MV-4-11 (cell line): ENCODE data around the gene IFI27L2.

Source experiments
- DNase-seq: peaks from one replicate; lab custom pipeline; 2025; lab: John Stamatoyannopoulos, UW

IFI27L2 gene

DNA sequence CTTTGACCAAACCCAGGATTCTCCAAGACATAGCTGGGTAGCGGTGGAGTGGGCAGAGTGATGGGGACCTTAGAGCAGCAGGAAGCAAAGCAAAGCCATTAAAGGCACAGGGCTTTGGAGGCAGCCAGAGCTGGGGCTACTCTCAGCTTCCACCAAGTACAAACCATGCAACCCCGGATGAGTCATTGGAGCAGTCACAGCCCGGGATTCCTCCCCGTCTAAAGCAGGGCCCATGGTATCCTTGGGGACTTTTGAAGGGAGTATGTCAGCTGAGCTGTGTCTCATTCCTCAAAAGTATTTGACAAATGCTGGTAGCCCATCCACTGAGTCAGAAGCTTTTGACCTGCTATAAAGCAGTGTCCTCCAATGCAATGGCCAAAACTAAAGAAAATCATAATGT lies 28.6 kb downstream of the IFI27L2 start:
- peak; percentile 9 for DNase-seq

GRCh38 chr14:94099006-94099405 lies 30.4 kb downstream of the IFI27L2 start:
- no peak for DNase-seq

DNA sequence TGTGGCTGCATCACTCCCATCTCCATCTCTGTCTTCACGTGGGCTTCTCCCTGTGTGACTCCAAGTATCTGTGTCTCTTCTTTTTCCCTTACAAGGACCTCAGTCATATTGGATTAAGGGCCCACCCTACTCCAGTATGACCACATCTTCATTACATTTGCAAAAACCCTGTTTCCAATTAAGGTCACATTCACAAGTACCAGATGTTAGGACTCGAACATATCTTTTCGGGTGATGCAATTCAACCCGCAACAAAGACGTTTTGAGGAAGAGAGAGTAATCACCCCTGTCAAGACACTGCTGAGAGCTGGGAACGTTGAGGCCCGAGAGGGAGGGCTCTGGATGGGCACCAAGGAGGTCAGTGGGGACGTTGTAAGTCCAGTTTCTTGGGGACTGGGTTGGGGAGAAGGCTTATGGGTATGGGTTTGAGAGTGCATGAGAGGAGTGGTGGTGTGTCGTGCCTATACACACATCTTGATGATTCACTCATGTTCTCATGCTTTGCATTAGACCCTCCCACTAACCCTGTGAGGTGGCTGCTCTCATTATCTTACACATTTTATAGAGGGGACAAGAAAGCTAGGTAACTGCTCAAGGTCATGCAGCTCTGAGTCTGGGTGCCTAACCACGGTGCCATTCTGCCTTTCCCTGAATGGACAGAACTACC lies 30.9 kb downstream of the IFI27L2 start:
- DNase-seq = peak; percentile 96

DNA sequence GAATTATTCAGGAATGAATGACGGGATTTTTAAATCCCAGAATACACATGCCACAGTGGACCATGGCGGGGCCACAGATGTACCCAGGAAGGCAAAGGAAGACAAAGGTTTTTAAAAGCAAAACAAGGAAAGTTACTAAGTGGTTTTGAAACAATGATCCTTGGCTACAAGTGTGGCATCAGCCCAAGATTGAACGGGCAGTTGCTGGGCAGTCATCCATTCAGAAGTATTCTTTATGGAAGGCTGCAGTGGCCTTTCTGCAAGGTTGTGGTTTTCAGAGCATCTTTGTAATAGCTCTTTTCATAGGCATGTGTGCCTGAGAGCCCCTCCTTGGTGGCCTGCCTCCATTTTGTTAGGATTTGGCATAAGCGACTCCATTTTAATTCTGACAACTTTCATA lies 32.3 kb downstream of the IFI27L2 start:
- DNase-seq = no peak

- no peak for DNase-seq
Observed at GRCh38 chr14:94093418-94093817, 36.0 kb downstream of the IFI27L2 start.

- DNase-seq = no peak
Observed at GRCh38 chr14:94089479-94089878, 39.9 kb downstream of the IFI27L2 start.

- no peak for DNase-seq
Observed at GRCh38 chr14:94088516-94088915, 40.9 kb downstream of the IFI27L2 start.

DNA sequence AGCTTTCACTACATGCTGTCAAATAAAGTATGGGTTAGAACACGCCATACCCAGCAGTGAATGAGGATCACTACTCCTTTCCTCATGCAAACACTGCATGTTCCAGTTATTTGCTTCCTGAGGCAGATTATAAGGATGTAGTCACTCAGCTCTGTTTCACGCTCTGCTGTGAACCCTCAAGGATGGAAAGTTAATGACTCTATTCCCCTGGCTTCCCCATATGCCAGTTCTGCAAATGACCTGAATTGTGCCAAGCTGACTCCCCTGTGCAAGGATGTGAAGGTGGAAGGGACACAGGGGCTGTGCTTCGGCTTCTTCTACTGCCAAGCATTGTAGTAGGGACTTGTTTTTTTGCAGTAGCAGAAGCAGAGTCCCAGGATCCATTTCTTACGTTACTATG lies 41.5 kb downstream of the IFI27L2 start:
- no peak for DNase-seq

- DNase-seq = no peak
Observed at GRCh38 chr14:94081386-94081820, 48.0 kb downstream of the IFI27L2 start.

- peak; percentile 96 for DNase-seq
Observed at GRCh38 chr14:94080621-94081385, 48.6 kb downstream of the IFI27L2 start, which contains the start of the genes DDX24 and IFI27L1. TSS of gene DDX24 (minus strand) at chr14:94081202. CDS start at chr14:94079742, 1,460 bp downstream. TSS of gene IFI27L1 (plus strand) at chr14:94081310. CDS start at chr14:94096938, 15,628 bp downstream.

GRCh38 chr14:94079891-94080620 lies 49.3 kb downstream of the IFI27L2 start:
- no peak for DNase-seq

DNA sequence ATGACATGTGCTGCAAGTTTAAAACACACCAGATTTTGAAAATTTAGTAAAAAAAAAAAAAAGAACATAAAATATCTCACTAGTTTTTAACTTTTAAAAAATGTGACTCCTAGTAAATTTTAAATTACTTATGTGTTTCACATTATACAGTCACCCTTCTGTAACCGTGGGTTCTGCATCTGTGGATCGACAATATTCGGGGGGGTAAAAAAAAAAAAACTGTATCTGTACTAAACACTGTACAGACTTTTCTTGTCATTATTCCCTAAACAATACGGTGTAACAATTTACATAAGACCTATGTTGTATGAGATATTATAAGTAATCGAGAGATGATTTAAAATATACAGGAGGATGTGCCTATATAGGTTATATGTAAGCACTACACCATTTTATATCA lies 51.6 kb downstream of the IFI27L2 start:
- no peak for DNase-seq
